ENCODE measurements around the gene HOXA3. TPM values are rescaled to one million over a fixed set of nuclear protein-coding genes. Genes with fewer than 3 reads are reported as not detected.

Gene HOXA3
- total and polyA plus RNA-seq, 10 of the 15 experiments (the other 5 are each of a cell fraction or from before 2014, with no cell fraction given) = 0.05 TPM; not detected in 9

- intact Hi-C loops (cut with micrococcal nuclease; ENCODE audit: unreplicated experiment) (no loop called here), in situ Hi-C loops (cut with MboI) (loop anchor here (25.0 kb wide), 1 partner anchor 1067 kb away; no protein-coding TSS in a partner anchor)
- no peaks in the 10 kb centered on the region; the same call in 1 of the 2 replicates for H3K4me1 ChIP-seq (ENCODE audit: control insufficient read depth, insufficient read depth, low read length)
- no peak overlapping the region for H3K4me2 ChIP-seq (ENCODE audit: control insufficient read depth, insufficient read depth)
- H3K4me3 ChIP-seq = no peak overlapping the region
- TF ChIP-seq EED (IDR thresholded peaks at IDR 0.05; ENCODE audit: low read depth) (no peak), BCLAF1 (IDR thresholded peaks at IDR 0.05) (no peak), ASH2L (IDR thresholded peaks at IDR 0.05; ENCODE audit: borderline replicate concordance, low read depth) (no peak), ZBTB33 (IDR thresholded peaks at IDR 0.05) (no peak), IKZF2 (IDR thresholded peaks at IDR 0.05) (no peak)
- CTCF ChIA-PET = interaction anchor here (0.8 to 1.2 kb wide), 3 partner anchors 465 to 771 kb away, joined by 3 to 4 read pairs (median 3); no protein-coding TSS in a partner anchor
- ATAC-seq (no peak), FAIRE-seq (no peak), DNase-seq (ENCODE audit: low read depth, low spot score) (no peak)
- no peak overlapping the region for H2AFZ ChIP-seq (ENCODE audit: control insufficient read depth, low read depth, low read length)
- WGBS (ENCODE audit: insufficient coverage, insufficient replicate concordance, low lambda C conversion rate, missing lambda C conversion rate) = 69% methylated on average over 10 of the region's 10 CpGs
- no TSS peak for BruUV-seq (replicated peaks)
- no peaks in the 10 kb centered on the region for H4K20me1 ChIP-seq (ENCODE audit: control insufficient read depth, insufficient read depth)
- no peaks in the 10 kb centered on the region for H3K79me2 ChIP-seq (ENCODE audit: control insufficient read depth, insufficient read depth, low read length)
- peaks cover 22 to 58% of the 10 kb centered on the region in 2 experiments for H3K27me3 ChIP-seq (replicated peaks in 1 of 2; ENCODE audit: control insufficient read depth in 2 of 2, insufficient read depth in 2 of 2, low read length in 1 of 2)
- SMC1A ChIA-PET (ENCODE audit: uncharacterized antibody, unreplicated experiment) = no interaction called here
- RAD21 ChIA-PET (ENCODE audit: unreplicated experiment) = no interaction called here
- POLR2A ChIA-PET = no interaction called here
- H3K36me3 ChIP-seq (ENCODE audit: control insufficient read depth in 2 of 2, insufficient read depth in 2 of 2, low read length in 1 of 2) = no peaks in the 10 kb centered on the region
- no peak overlapping the region for H3K27ac ChIP-seq (ENCODE audit: control insufficient read depth, insufficient read depth)
- no peak overlapping the region for H3K9ac ChIP-seq (ENCODE audit: control insufficient read depth, insufficient read depth, low read length)
- H3K9me3 ChIP-seq (replicated peaks; ENCODE audit: control insufficient read depth, insufficient read depth, low read length) = no peaks in the 10 kb centered on the region; the same call in 2 of the 3 replicates
Observed at GRCh38 chr7:27154369-27154768, 2.0 kb upstream of the HOXA3 start.

All from GM12878 (cell line).